OCI-LY3 (cell line): ENCODE data around the gene TNRC6C.
"Not testable (repeated sequence)": the region's sequence is repeated elsewhere in the genome, so short reads cannot be mapped to it uniquely, and the experiment has no call there.

Experiments used
- H2AFZ ChIP-seq: fragments of 200-600, 300-600 bp; shearing (Covaris generic); 2 replicates; pipeline ENCODE4 v1.6.0; 2014; ENCODE audit warnings: antibody characterized with exemption, low read depth, low read length
- H3K27ac ChIP-seq: fragments of 200-600, 300-600 bp; sonication (generic); 2 replicates; pipeline ENCODE4 v1.5.1; 2014; ENCODE audit warnings: mild to moderate bottlenecking, low read length, moderate library complexity, mixed read lengths
- H3K27me3 ChIP-seq: fragments of 200-600, 300-600 bp; sonication (generic); 2 replicates; pipeline ENCODE4 v1.6.1; 2014; ENCODE audit warnings: low read depth, low read length, mixed read lengths
- H3K36me3 ChIP-seq: fragments of 200-600, 300-600 bp; sonication (generic); replicated peaks from 2 replicates; pipeline ENCODE3; 2014; ENCODE audit warnings: low read depth, low read length, mixed read lengths
- H3K4me1 ChIP-seq: fragments of 300-600, 200-600 bp; sonication (generic); 2 replicates; pipeline ENCODE4 v1.6.1; 2014; ENCODE audit warnings: low read length, mixed read lengths
- H3K4me2 ChIP-seq: fragments of 200-600, 300-600 bp; sonication (generic); 2 replicates; pipeline ENCODE4 v1.6.1; 2014; ENCODE audit warnings: low read length, mixed read lengths
- H3K4me3 ChIP-seq: fragments of 300-600, 200-600 bp; sonication (generic); 2 replicates; pipeline ENCODE4 v1.5.1; 2014; ENCODE audit warnings: antibody characterized with exemption, mild to moderate bottlenecking, low read length, moderate library complexity
- H3K79me2 ChIP-seq: fragments of 300-600, 200-600 bp; shearing (Covaris generic); 2 replicates; pipeline ENCODE4 v1.6.1; 2014; ENCODE audit warnings: mild to moderate bottlenecking, low read length, mixed read lengths
- H3K9ac ChIP-seq: fragments of 300-600, 200-600 bp; shearing (Covaris generic); 2 replicates; pipeline ENCODE4 v1.6.0; 2014; ENCODE audit warnings: mild to moderate bottlenecking, low read length, moderate library complexity
- H3K9me3 ChIP-seq: fragments of 200-600, 300-600 bp; shearing (Covaris generic); 2 replicates; pipeline ENCODE4 v1.6.1; 2014; ENCODE audit warnings: low read length, mixed read lengths; ENCODE audit not compliant: insufficient read depth
- H4K20me1 ChIP-seq: fragments of 200-600, 300-600 bp; sonication (generic); 2 replicates; pipeline ENCODE4 v1.6.1; 2016; ENCODE audit warnings: low read length, mixed read lengths; ENCODE audit not compliant: insufficient read depth
- CTCF ChIP-seq: fragments of 200-600, 300-600 bp; sonication (generic); IDR thresholded peaks from 2 replicates; pipeline ENCODE4 v1.5.1; 2014; ENCODE audit warnings: antibody characterized with exemption, low read length, low read depth
- EZH2phosphoT487 ChIP-seq: fragments of 200-600 bp; shearing (Covaris generic); IDR thresholded peaks from 2 replicates; pipeline ENCODE4 v1.6.1; 2018; ENCODE audit warnings: antibody characterized with exemption, mixed run types, low read depth

The TNRC6C gene

DNA sequence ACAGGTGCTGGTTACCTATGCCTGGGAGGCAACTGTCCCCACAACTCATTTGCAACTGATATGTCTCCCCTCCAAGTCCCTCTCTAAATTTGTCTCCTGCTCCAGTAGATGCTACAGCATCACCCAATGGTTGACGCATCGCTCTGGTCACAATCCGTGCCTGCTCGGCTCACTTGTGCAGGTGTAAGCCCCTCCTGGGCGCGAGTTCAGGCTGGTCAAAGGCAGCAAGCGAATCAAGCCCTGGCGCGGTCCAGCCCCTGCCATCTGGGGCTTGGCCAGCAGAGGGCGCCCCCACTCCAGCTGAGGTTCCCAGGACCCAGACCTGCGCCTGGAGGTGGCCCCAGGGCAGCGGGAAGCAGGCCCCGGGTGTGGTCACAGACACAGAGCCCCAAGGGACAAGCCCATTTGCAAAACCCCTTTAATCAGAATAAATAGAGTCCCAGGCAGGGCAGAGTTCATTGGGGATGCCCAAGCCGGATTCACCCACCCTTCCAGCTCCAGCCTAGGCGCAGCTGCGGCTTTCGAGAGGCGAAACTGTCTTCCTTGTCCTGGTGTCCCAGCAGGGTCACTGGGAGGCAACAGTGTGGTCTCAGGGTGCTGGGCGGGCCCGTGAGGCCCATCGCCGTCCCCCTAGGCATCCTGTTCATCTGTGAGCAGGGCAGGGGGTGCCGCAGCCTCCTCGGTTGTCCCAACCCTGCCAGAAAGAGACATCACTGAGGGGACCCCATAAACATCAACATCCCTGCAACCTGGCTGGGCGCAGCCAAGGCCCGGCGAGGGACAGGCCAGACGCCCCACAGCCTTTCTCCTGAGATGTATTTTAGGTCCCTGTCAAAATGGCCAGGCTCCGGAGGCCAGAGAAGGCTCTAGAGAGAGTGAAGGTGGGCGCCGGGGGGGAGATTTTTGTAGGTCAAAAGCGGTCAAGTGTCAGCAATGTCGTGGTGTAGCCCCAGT, 154.3 kb downstream of the TNRC6C start:
- no peak overlapping the region for H3K4me3 ChIP-seq
- peaks cover 17% of the 10 kb centered on the region for H3K4me1 ChIP-seq
- no peak overlapping the region for H3K9ac ChIP-seq
- peaks cover 8% of the 10 kb centered on the region; the same call in 1 of the 2 replicates for H4K20me1 ChIP-seq
- H3K9me3 ChIP-seq = no peaks in the 10 kb centered on the region
- no peaks in the 10 kb centered on the region for H3K27me3 ChIP-seq
- peaks cover 56% of the 10 kb centered on the region for H3K36me3 ChIP-seq
- H3K79me2 ChIP-seq = no peaks in the 10 kb centered on the region
- no peak overlapping the region for H2AFZ ChIP-seq
- H3K27ac ChIP-seq = no peak overlapping the region
- no peak for TF ChIP-seq EZH2phosphoT487
- TF ChIP-seq CTCF = peak; percentile 91
- no peak overlapping the region for H3K4me2 ChIP-seq

DNA sequence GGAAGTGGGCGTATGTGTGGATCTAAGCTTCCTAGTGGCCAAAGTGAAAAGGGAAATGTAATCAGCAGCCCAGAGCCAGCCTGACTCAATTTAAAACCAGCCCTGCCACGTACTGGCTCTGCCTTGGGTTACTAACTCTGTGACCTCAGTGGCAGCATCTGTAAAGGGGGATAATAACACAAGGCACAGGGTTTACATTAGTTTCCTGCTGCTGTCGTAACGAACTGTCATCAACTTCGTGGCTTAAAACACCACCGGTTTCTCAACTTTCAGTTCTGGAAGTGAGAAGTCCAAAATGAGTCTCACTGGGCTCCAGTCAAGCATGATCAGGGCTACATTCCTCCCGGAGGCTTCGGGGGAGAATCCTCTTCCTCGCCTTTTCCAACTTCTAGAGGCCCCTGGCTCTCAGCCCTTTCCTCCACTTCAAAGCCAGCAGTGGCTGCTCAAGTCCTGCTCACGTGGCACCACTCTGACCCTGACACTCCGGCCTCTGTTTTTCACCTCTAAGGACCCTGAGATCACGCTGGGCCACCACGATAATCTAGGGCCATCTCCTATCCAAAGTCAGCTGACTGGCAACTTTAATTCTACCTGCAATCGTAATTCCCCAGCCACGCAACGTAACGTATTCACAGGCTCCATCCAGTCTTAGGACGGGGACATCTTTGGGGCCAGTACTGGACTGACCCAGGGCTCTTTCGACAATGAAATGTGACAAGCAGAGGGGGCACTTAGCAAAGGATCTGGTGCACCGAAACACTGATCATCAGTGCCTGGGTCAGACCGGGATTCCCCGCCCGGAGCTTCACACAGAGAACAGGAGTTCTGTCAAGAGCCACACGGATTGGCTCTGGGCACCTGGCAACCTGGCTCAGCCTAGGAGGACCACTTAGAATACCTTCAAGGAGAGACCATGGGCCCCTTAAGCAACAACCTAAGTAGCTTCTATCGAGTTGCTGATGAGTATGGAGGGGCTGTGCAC, 155.6 kb downstream of the TNRC6C start:
- no peak for TF ChIP-seq CTCF
- no peak for TF ChIP-seq EZH2phosphoT487
- Histone ChIP-seq H3K4me3 (no peak overlapping the region), H2AFZ (no peak overlapping the region), H3K9me3 (no peaks in the 10 kb centered on the region), H3K4me1 (peaks cover 17% of the 10 kb centered on the region), H3K27ac (no peak overlapping the region), H3K4me2 (0 out of 2 replicates have a peak overlapping the region, but pooled peaks have one; percentile 7), H4K20me1 (peaks cover 8% of the 10 kb centered on the region; the same call in 1 of the 2 replicates), H3K79me2 (no peaks in the 10 kb centered on the region), H3K27me3 (no peaks in the 10 kb centered on the region), H3K9ac (no peak overlapping the region), H3K36me3 (peaks cover 59% of the 10 kb centered on the region)

DNA sequence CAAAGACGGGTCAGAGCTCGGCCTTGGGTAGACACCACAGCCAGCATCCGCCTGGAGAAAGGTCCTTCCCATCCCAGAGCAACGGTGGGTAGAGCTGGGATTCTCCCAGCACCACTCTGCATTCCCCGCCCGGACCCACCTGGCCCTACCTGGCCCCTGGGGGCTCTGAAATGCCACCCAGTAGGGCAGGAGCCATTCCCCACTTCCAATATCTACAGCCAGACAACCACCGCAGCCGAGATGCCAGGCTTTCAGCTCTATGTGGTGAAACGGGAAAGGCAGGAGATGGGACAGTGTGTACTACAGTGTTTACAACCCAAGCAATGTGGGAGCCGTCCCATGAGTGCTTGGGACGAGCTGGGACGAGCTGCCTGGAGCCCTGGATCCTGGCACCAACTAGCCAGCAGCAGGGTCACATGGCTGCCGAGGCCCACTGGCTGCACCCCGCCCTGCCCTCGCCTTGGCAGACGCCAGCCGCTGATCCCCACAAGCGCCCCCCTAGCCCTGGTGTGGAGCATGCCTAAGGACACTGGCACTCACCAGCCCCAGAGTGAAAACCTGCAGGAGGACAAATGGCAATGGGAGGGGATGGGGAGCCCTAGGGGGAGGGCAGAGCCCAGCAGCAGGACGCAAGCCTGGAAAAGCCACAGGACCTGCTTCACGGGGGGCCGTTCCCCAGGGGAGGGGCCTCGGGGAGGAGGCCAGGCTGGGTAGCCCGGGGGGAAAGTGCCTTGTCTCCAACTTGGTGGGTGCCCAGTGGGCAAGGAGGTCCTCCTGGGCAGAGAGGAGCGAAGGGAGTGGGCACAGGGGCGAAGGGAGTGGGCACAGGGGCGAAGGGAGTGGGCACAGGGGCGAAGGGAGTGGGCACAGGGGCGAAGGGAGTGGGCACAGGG, 156.6 kb downstream of the TNRC6C start:
- Histone ChIP-seq H3K36me3 (peaks cover 60% of the 10 kb centered on the region), H4K20me1 (peaks cover 8% of the 10 kb centered on the region; the same call in 1 of the 2 replicates), H3K79me2 (no peaks in the 10 kb centered on the region), H3K9ac (no peak overlapping the region), H3K9me3 (no peaks in the 10 kb centered on the region), H3K4me3 (no peak overlapping the region), H3K27ac (no peak overlapping the region), H3K4me1 (peaks cover 17% of the 10 kb centered on the region), H2AFZ (no peak overlapping the region), H3K4me2 (no peak overlapping the region), H3K27me3 (no peaks in the 10 kb centered on the region)
- TF ChIP-seq CTCF (no peak), EZH2phosphoT487 (no peak)

DNA sequence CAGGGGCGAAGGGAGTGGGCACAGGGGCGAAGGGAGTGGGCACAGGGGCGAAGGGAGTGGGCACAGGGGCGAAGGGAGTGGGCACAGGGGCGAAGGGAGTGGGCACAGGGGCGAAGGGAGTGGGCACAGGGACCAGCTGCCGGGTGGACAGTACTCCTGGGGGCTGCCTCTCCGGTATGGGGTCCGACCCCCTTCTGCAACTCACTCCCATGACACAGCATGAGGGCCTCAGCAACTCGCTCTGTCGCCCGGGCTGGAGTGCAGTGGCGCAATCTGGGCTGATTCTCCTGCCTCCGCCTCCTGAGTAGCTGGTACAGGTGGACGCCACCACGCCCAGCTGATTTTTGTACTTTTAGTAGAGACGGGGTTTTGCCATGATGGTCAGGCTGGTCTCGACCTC, 157.3 kb downstream of the TNRC6C start:
- H4K20me1 ChIP-seq, H3K4me2 ChIP-seq, H3K27me3 ChIP-seq, H2AFZ ChIP-seq, H3K79me2 ChIP-seq, H3K4me3 ChIP-seq, H3K9ac ChIP-seq, H3K9me3 ChIP-seq, H3K27ac ChIP-seq: not testable (repeated sequence)
- H3K4me1 ChIP-seq = peaks cover 17% of the 10 kb centered on the region
- H3K36me3 ChIP-seq = peaks cover 58% of the 10 kb centered on the region
